ENCODE measurements around the gene CD82. TPM values are rescaled to one million over a fixed set of nuclear protein-coding genes. Genes with fewer than 3 reads are reported as not detected.

CD82 gene
- total and polyA plus RNA-seq, 2 donors (not counting 1 experiment from before 2014, with no cell fraction given), result 192 to 438 TPM

- Histone ChIP-seq H3K36me3 (replicated peaks in 1 of 2; ENCODE audit: control extremely low read depth in 1 of 2, control insufficient read depth in 1 of 2, extremely low read depth in 1 of 2, insufficient read depth in 2 of 2, low read length in 1 of 2) (peaks cover 2 to 83% of the 10 kb centered on the region in 2 experiments), H3K79me2 (ENCODE audit: control insufficient read depth, insufficient read depth, low read length) (peaks cover 68% of the 10 kb centered on the region), H4K20me1 (ENCODE audit: control insufficient read depth, insufficient read depth, low read length, poor library complexity, severe bottlenecking) (peaks cover 71% of the 10 kb centered on the region), H3K27me3 (replicated peaks in 1 of 4; ENCODE audit: control extremely low read depth in 1 of 4, control insufficient read depth in 3 of 4, insufficient read depth in 4 of 4, low read length in 3 of 4) (no peaks in the 10 kb centered on the region), H3K27ac (ENCODE audit: low read length in 2 of 2) (no peak overlapping the region), H3K9me3 (ENCODE audit: control extremely low read depth in 1 of 3, control insufficient read depth in 2 of 3, insufficient read depth in 1 of 3, low read length in 2 of 3) (peaks cover 0 to 8% (median 2%) of the 10 kb centered on the region in 3 donors), H3K4me3 (ENCODE audit: control extremely low read depth in 1 of 5, extremely low read depth in 1 of 5, insufficient read depth in 1 of 5, low read depth in 2 of 5, low read length in 4 of 5) (no peak overlapping the region), H3K4me1 (ENCODE audit: control insufficient read depth in 2 of 2, insufficient read depth in 2 of 2, low read length in 2 of 2) (peaks cover 0 to 13% of the 10 kb centered on the region in 2 donors), H3K9ac (ENCODE audit: low read length) (no peak overlapping the region), H3K4me2 (replicated peaks; ENCODE audit: low read depth, low read length, poor library complexity, severe bottlenecking) (no peak overlapping the region), H2AFZ (ENCODE audit: insufficient read depth, low read depth, low read length, poor library complexity, severe bottlenecking) (no peak overlapping the region)
- no peak overlapping the region for H3K4me3 Mint-ChIP-seq
- CTCF ChIA-PET, result interaction anchor here (0.6 to 1.5 kb wide), 4 partner anchors 14 to 59 kb away, joined by 3 to 5 read pairs (median 3); no protein-coding TSS in a partner anchor
- 100% methylated on average over 5 of the region's 5 CpGs for WGBS (ENCODE audit: insufficient coverage)
- intact Hi-C loops (cut with micrococcal nuclease), result no loop called here
- TF ChIP-seq, protein P1, sequence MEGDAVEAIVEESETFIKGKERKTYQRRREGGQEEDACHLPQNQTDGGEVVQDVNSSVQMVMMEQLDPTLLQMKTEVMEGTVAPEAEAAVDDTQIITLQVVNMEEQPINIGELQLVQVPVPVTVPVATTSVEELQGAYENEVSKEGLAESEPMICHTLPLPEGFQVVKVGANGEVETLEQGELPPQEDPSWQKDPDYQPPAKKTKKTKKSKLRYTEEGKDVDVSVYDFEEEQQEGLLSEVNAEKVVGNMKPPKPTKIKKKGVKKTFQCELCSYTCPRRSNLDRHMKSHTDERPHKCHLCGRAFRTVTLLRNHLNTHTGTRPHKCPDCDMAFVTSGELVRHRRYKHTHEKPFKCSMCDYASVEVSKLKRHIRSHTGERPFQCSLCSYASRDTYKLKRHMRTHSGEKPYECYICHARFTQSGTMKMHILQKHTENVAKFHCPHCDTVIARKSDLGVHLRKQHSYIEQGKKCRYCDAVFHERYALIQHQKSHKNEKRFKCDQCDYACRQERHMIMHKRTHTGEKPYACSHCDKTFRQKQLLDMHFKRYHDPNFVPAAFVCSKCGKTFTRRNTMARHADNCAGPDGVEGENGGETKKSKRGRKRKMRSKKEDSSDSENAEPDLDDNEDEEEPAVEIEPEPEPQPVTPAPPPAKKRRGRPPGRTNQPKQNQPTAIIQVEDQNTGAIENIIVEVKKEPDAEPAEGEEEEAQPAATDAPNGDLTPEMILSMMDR (IDR thresholded peaks at IDR 0.05), result no peak
- TF ChIP-seq EZH2 (IDR thresholded peaks at IDR 0.05; ENCODE audit: borderline replicate concordance, insufficient read depth, low read depth, low read length, poor library complexity, severe bottlenecking), result no peak
- H3K27ac Mint-ChIP-seq, result peak overlapping the region; percentile 58
- no peak for DNase-seq
- peaks cover 51% of the 10 kb centered on the region for H3K4me1 Mint-ChIP-seq
- no peaks in the 10 kb centered on the region for H3K9me3 Mint-ChIP-seq (ENCODE audit: insufficient read depth)
- no peaks in the 10 kb centered on the region for H3K27me3 Mint-ChIP-seq
- POLR2A ChIA-PET, result no interaction called here
- ATAC-seq (ENCODE audit: low read depth), result no peak
Observed at GRCh38 chr11:44585421-44585820, 20.0 kb downstream of the CD82 start.

DNA sequence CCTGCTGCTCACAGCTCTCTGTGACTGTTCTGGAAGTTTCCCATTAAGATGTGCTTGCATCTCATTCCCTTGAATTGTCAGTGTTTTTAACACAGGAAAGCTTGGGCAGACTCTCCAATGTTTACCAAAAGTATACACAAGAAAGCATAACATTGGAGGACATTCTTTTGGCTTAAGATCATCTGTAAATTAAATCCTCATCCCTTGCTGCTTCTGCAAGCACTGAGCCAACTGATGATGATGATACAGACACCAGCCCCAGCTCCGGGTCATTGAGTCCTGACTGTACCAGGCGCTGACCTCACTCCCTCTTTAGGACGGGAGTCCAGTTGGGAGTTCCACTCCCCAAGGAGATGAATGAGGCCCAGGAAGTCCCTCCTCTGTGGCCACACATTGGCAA is 23.8 kb downstream of the CD82 start:
- H3K9me3 Mint-ChIP-seq (ENCODE audit: insufficient read depth), result no peaks in the 10 kb centered on the region
- DNase-seq, result no peak
- intact Hi-C loops (cut with micrococcal nuclease), result no loop called here
- Histone ChIP-seq H4K20me1 (ENCODE audit: control insufficient read depth, insufficient read depth, low read length, poor library complexity, severe bottlenecking) (peaks cover 33% of the 10 kb centered on the region), H3K9ac (ENCODE audit: low read length) (no peak overlapping the region), H3K4me2 (replicated peaks; ENCODE audit: low read depth, low read length, poor library complexity, severe bottlenecking) (no peak overlapping the region), H3K9me3 (ENCODE audit: control extremely low read depth in 1 of 3, control insufficient read depth in 2 of 3, insufficient read depth in 1 of 3, low read length in 2 of 3) (no peaks in the 10 kb centered on the region), H3K36me3 (replicated peaks in 1 of 2; ENCODE audit: control extremely low read depth in 1 of 2, control insufficient read depth in 1 of 2, extremely low read depth in 1 of 2, insufficient read depth in 2 of 2, low read length in 1 of 2) (peaks cover 0 to 78% of the 10 kb centered on the region in 2 experiments), H2AFZ (ENCODE audit: insufficient read depth, low read depth, low read length, poor library complexity, severe bottlenecking) (no peak overlapping the region), H3K79me2 (ENCODE audit: control insufficient read depth, insufficient read depth, low read length) (peaks cover 36% of the 10 kb centered on the region), H3K4me1 (ENCODE audit: control insufficient read depth in 2 of 2, insufficient read depth in 2 of 2, low read length in 2 of 2) (peaks cover 0 to 19% of the 10 kb centered on the region in 2 donors), H3K27ac (ENCODE audit: low read length in 2 of 2) (no peak overlapping the region), H3K27me3 (replicated peaks in 1 of 4; ENCODE audit: control extremely low read depth in 1 of 4, control insufficient read depth in 3 of 4, insufficient read depth in 4 of 4, low read length in 3 of 4) (no peaks in the 10 kb centered on the region), H3K4me3 (ENCODE audit: control extremely low read depth in 1 of 5, extremely low read depth in 1 of 5, insufficient read depth in 1 of 5, low read depth in 2 of 5, low read length in 4 of 5) (no peak overlapping the region)
- no peaks in the 10 kb centered on the region for H3K27me3 Mint-ChIP-seq
- ChIA-PET CTCF (interaction anchor here (0.8 to 17.6 kb wide), 3 partner anchors 24 to 32 kb away, joined by 3 to 313 read pairs (median 4); no protein-coding TSS in a partner anchor), POLR2A (no interaction called here)
- peak overlapping the region; percentile 77 for H3K27ac Mint-ChIP-seq
- peaks cover 45% of the 10 kb centered on the region for H3K4me1 Mint-ChIP-seq
- TF ChIP-seq, protein P1 (IDR thresholded peaks at IDR 0.05), result no peak
- no peak for TF ChIP-seq EZH2 (IDR thresholded peaks at IDR 0.05; ENCODE audit: borderline replicate concordance, insufficient read depth, low read depth, low read length, poor library complexity, severe bottlenecking)
- WGBS (ENCODE audit: insufficient coverage), result 100% methylated on average over 3 of the region's 3 CpGs
- ATAC-seq (ENCODE audit: low read depth), result no peak
- H3K4me3 Mint-ChIP-seq, result no peak overlapping the region
